B cell (primary cell): ENCODE results near the gene KCNJ16. TPM values are rescaled to one million over a fixed set of nuclear protein-coding genes. Genes with fewer than 3 reads are reported as not detected.

Source experiments
- ATAC-seq: fragments of 200-7000 bp; cut with Tn5 transposase; one replicate; pipeline ENCODE4 v1.10.0; 2021; ENCODE audit warnings: low read depth, mild to moderate bottlenecking, moderate number of reproducible peaks, moderate library complexity
- CTCF ChIA-PET: fragments of 350-600 bp; sonication (Branson Sonifier 250); formaldehyde crosslinking; loops from one replicate; lab custom pipeline; 2021; ENCODE audit warnings: antibody characterized with exemption, inconsistent platforms; lab: Charles Lee
- POLR2A ChIA-PET: fragments of 350-600 bp; sonication (Branson Sonifier 250); formaldehyde crosslinking; loops from one replicate; lab custom pipeline; 2021; ENCODE audit warnings: antibody characterized with exemption; lab: Charles Lee
- DNase-seq: peaks from one replicate; pipeline ENCODE4 v3.0.0; 2013
- H2AFZ ChIP-seq: 2 replicates; pipeline ENCODE4 v1.6.1; 2012; ENCODE audit warnings: mild to moderate bottlenecking, low read depth, low read length; ENCODE audit not compliant: insufficient read depth, poor library complexity, severe bottlenecking
- H3K27ac ChIP-seq, 2 donors: 1 replicate in 1 of 2; 2 replicates in 1 of 2; pipeline ENCODE4 v1.5.1; 2012 to 2013; ENCODE audit warnings: low read length in 2 of 2, mild to moderate bottlenecking in 2 of 2, moderate library complexity in 1 of 2
- H3K27me3 ChIP-seq, 4 experiments: fragments of 200-600 bp in 1 of 4; sonication (generic) in 1 of 4; replicated peaks in 1 of 4; 1 replicate in 2 of 4; 2 replicates in 2 of 4; pipeline versions ENCODE4 v1.6.1 to v1.7.0; 2013 to 2016; ENCODE audit warnings: low read length in 3 of 4, mild to moderate bottlenecking in 2 of 4, mixed read lengths in 1 of 4, moderate library complexity in 1 of 4; ENCODE audit not compliant: insufficient read depth in 4 of 4, control insufficient read depth in 3 of 4; ENCODE audit errors: control extremely low read depth in 1 of 4
- H3K36me3 ChIP-seq, 2 experiments: replicated peaks in 1 of 2; 1 replicate in 1 of 2; 2 replicates in 1 of 2; pipeline versions ENCODE4 v1.6.1 to v1.7.1; 2013; ENCODE audit warnings: low read length in 1 of 2; ENCODE audit not compliant: insufficient read depth in 2 of 2, control insufficient read depth in 1 of 2; ENCODE audit errors: control extremely low read depth in 1 of 2, extremely low read depth in 1 of 2
- H3K4me1 ChIP-seq, 2 donors: fragments of 200-600 bp in 1 of 2; sonication (generic) in 1 of 2; 1 replicate in 1 of 2; 2 replicates in 1 of 2; pipeline versions ENCODE4 v1.5.1 to v1.6.1; 2013 to 2017; ENCODE audit warnings: low read length in 2 of 2; ENCODE audit not compliant: control insufficient read depth in 2 of 2, insufficient read depth in 2 of 2
- H3K4me2 ChIP-seq: replicated peaks from 2 replicates; pipeline ENCODE3; 2012; ENCODE audit warnings: mild to moderate bottlenecking, low read depth, low read length; ENCODE audit not compliant: poor library complexity, severe bottlenecking
- H3K4me3 ChIP-seq, 5 experiments: fragments of 200-600 bp in 1 of 5; sonication (generic) in 1 of 5; 1 replicate in 3 of 5; 2 replicates in 2 of 5; pipeline versions ENCODE4 v1.5.1 to v1.7.0; 2011 to 2016; ENCODE audit warnings: low read length in 4 of 5, mild to moderate bottlenecking in 4 of 5, low read depth in 2 of 5, control low read depth in 1 of 5, moderate library complexity in 1 of 5; ENCODE audit not compliant: insufficient read depth in 1 of 5; ENCODE audit errors: control extremely low read depth in 1 of 5, extremely low read depth in 1 of 5
- H3K79me2 ChIP-seq: fragments of 200-600 bp; sonication (generic); one replicate; pipeline ENCODE4 v1.6.0; 2016; ENCODE audit warnings: low read length; ENCODE audit not compliant: control insufficient read depth, insufficient read depth
- H3K9ac ChIP-seq: fragments of 200-600 bp; sonication (generic); 2 replicates; pipeline ENCODE4 v1.6.1; 2017; ENCODE audit warnings: mild to moderate bottlenecking, low read length, moderate library complexity
- H3K9me3 ChIP-seq, 3 donors: one replicate each; pipeline versions ENCODE4 v1.6.1 to v1.7.1; 2013; ENCODE audit warnings: low read length in 2 of 3; ENCODE audit not compliant: control insufficient read depth in 2 of 3, insufficient read depth in 1 of 3; ENCODE audit errors: control extremely low read depth in 1 of 3
- H4K20me1 ChIP-seq: 2 replicates; pipeline ENCODE4 v1.6.0; 2012; ENCODE audit warnings: mild to moderate bottlenecking, low read length; ENCODE audit not compliant: insufficient read depth, control insufficient read depth, poor library complexity, severe bottlenecking
- H3K27ac Mint-ChIP-seq: one replicate; pipeline ENCODE4 v1.8.0; 2021; ENCODE audit warnings: mixed read lengths
- H3K27me3 Mint-ChIP-seq: one replicate; pipeline ENCODE4 v1.8.0; 2021; ENCODE audit warnings: mixed read lengths
- H3K4me1 Mint-ChIP-seq: one replicate; pipeline ENCODE4 v1.8.0; 2021; ENCODE audit warnings: mixed read lengths
- H3K4me3 Mint-ChIP-seq: one replicate; pipeline ENCODE4 v1.8.0; 2021; ENCODE audit warnings: mixed read lengths
- H3K9me3 Mint-ChIP-seq: one replicate; pipeline ENCODE4 v1.8.0; 2022; ENCODE audit warnings: mixed read lengths; ENCODE audit not compliant: insufficient read depth
- EZH2 ChIP-seq: IDR thresholded peaks from 2 replicates; pipeline ENCODE4 v1.6.1; 2012; ENCODE audit warnings: borderline replicate concordance, low read depth, mild to moderate bottlenecking, moderate library complexity, low read length; ENCODE audit not compliant: insufficient read depth, poor library complexity, severe bottlenecking
- WGBS: methylation state at CpG from one replicate; pipeline ENCODE4 v1.1.5; 2013; ENCODE audit warnings: missing lambda C conversion rate; ENCODE audit not compliant: insufficient coverage; 5-methylcytosine and 5-hydroxymethylcytosine counted together
- intact Hi-C: fragments of 100-400 bp; cut with micrococcal nuclease; formaldehyde crosslinking; loops from one replicate; pipeline ENCODE4 v1.10.0; 2022
- polyA plus RNA-seq: library from polyadenylated mRNA; depleted of rRNA; stranded (reverse); fragments of >200 nt; gene quantifications from 2 replicates; pipeline ENCODE4 v1.2.3, GENCODE V29; 2012
- total RNA-seq, 2 donors: library from RNA; stranded (reverse); fragments of 120-200 nt in 1 of 2; gene quantifications; 1 replicate in 1 of 2; 2 replicates in 1 of 2; pipeline versions ENCODE4 v1.2.3 to v1.2.4, GENCODE V29; 2013 to 2022
- TF ChIP-seq, protein P1 (sequence below): fragments of 200-600 bp; IDR thresholded peaks from one replicate; pipeline ENCODE4 v1.8.0; 2022; ENCODE audit warnings: antibody characterized with exemption, mild to moderate bottlenecking

KCNJ16 gene
- total and polyA plus RNA-seq, 2 donors (not counting 1 experiment from before 2014, with no cell fraction given) = not detected

DNA sequence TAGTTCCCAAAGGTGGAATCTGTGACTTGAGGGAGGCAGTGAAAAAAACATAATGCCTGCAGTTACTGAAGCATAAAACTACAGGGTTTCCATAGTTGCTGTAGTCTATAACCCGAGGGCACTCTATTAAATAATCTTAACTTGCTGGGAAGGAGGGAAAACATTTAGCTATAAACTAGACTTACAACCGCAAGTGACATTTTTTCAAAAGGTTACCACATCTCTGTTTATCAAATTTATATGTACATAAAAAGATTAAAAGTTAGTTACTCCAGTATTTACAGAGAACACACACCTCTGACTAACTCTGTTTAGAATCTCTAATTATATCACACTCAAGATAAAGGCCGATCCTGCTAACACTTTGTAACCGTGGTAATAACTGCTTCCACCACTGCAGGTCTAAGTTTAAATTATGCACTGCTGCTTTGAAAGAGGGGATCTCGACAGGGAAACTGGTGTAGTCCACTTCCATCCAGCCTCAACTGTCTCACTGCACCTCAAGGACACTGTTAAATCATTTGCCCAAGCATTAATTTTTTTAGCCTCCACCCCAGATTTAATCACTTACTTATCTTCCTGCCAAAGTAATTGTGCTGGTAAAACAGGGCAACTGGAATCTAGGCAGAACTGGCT lies 14.6 kb downstream of the KCNJ16 start:
- no peaks in the 10 kb centered on the region for H3K27me3 ChIP-seq
- Mint-ChIP-seq H3K4me3 (no peak overlapping the region), H3K4me1 (no peaks in the 10 kb centered on the region), H3K27ac (no peak overlapping the region), H3K27me3 (no peaks in the 10 kb centered on the region), H3K9me3 (no peaks in the 10 kb centered on the region)
- H3K27ac ChIP-seq = no peak overlapping the region
- DNase-seq (no peak), ATAC-seq (no peak)
- intact Hi-C loops = no loop called here
- H3K79me2 ChIP-seq = no peaks in the 10 kb centered on the region
- no peak for TF ChIP-seq EZH2
- TF ChIP-seq, protein P1, sequence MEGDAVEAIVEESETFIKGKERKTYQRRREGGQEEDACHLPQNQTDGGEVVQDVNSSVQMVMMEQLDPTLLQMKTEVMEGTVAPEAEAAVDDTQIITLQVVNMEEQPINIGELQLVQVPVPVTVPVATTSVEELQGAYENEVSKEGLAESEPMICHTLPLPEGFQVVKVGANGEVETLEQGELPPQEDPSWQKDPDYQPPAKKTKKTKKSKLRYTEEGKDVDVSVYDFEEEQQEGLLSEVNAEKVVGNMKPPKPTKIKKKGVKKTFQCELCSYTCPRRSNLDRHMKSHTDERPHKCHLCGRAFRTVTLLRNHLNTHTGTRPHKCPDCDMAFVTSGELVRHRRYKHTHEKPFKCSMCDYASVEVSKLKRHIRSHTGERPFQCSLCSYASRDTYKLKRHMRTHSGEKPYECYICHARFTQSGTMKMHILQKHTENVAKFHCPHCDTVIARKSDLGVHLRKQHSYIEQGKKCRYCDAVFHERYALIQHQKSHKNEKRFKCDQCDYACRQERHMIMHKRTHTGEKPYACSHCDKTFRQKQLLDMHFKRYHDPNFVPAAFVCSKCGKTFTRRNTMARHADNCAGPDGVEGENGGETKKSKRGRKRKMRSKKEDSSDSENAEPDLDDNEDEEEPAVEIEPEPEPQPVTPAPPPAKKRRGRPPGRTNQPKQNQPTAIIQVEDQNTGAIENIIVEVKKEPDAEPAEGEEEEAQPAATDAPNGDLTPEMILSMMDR = no peak
- ChIA-PET POLR2A (no interaction called here), CTCF (no interaction called here)
- H3K4me3 ChIP-seq = no peak overlapping the region
- 60% methylated on average over 1 of the region's 5 CpGs for WGBS
- no peaks in the 10 kb centered on the region for H3K36me3 ChIP-seq
- H3K4me2 ChIP-seq = no peak overlapping the region
- H3K4me1 ChIP-seq = no peaks in the 10 kb centered on the region
- no peaks in the 10 kb centered on the region for H4K20me1 ChIP-seq
- no peak overlapping the region for H3K9ac ChIP-seq
- no peaks in the 10 kb centered on the region for H3K9me3 ChIP-seq
- no peak overlapping the region for H2AFZ ChIP-seq

DNA sequence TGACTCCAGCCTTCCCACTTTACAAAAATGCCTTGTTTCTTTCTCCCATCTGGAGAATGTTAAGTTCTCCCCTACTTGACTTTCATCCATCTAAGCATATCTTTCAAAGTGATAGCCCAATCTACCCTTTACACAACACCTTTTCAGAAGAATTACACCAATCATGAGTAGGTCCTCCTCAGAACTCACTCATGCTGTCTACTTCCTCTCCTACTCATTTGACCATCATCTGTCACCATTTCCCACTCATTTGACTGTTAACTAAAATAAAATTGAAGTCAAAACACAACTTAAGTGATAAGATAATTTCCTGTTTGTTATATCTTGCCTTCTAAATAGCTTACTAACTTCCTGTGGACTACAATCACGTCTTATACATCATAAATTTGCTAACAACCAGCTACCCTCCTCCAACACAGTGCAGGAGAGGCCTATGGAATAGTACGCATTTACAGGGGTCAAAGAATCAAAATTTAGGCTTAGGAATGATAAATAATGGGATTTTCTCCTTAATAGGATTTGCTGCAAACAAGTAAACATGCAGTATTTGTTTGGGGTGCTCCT lies 16.1 kb downstream of the KCNJ16 start:
- no peak for TF ChIP-seq EZH2
- TF ChIP-seq, protein P1 = no peak
- no peak overlapping the region for H3K4me2 ChIP-seq
- H3K9me3 ChIP-seq = no peaks in the 10 kb centered on the region
- H3K27ac ChIP-seq = no peak overlapping the region
- no peaks in the 10 kb centered on the region for H3K36me3 ChIP-seq
- H3K9ac ChIP-seq = no peak overlapping the region
- no peak for DNase-seq
- CTCF ChIA-PET = no interaction called here
- no CpG with 5 or more reads among the region's 2 CpGs for WGBS
- H3K4me3 ChIP-seq = no peak overlapping the region
- no peaks in the 10 kb centered on the region for H4K20me1 ChIP-seq
- Mint-ChIP-seq H3K27ac (no peak overlapping the region), H3K9me3 (no peaks in the 10 kb centered on the region), H3K27me3 (no peaks in the 10 kb centered on the region), H3K4me1 (no peaks in the 10 kb centered on the region), H3K4me3 (no peak overlapping the region)
- intact Hi-C loops = no loop called here
- no peaks in the 10 kb centered on the region for H3K79me2 ChIP-seq
- no peaks in the 10 kb centered on the region for H3K27me3 ChIP-seq
- H3K4me1 ChIP-seq = no peaks in the 10 kb centered on the region
- POLR2A ChIA-PET = no interaction called here
- ATAC-seq = no peak
- H2AFZ ChIP-seq = no peak overlapping the region
